Dedifferentiated amniotic fluid mesenchymal stem cell (primary cell): ENCODE data around the gene RFWD3.

ENCODE experiments used
- DNase-seq: peaks from one replicate; pipeline ENCODE4 v3.0.0-alpha.2; 2016; ENCODE audit errors: extremely low spot score

RFWD3 gene

DNA sequence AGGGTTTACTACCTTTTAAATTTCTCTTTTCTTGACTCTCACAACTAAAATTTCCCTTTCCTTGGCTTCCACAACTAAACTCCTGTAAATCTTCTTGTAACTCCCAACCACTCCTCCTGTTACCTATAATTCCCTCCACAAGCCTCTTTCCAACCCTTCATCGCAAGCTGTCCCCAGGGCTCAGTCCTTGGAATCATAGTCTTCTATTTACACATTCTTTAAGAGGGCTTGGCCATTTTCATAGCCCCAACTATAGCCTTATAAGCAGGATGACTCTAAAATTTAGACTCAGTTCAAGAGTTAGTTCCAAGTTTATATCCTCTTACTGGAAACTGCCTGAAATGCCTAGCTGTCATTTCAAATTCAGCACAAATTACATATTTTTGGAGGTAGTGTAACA lies 83.7 kb downstream of the RFWD3 start:
- no peak for DNase-seq

DNA sequence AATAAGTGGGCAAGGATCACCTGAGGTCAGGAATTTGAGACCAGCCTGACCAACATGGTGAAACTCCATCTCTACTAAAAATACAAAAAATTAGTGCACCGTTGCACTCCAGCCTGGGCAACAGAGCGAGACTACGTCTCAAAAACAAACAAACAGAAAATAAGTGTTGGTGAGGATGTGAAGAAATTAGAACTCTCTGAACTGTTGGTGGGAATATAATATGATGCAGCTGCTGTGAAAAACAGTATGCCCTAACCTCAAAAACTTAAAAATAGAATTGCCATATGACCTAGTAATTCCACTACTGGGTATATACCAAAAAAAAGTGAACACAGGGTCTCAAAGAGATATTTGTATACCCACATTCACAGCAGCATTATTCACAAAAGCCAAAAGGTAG lies 85.8 kb downstream of the RFWD3 start:
- no peak for DNase-seq

DNA sequence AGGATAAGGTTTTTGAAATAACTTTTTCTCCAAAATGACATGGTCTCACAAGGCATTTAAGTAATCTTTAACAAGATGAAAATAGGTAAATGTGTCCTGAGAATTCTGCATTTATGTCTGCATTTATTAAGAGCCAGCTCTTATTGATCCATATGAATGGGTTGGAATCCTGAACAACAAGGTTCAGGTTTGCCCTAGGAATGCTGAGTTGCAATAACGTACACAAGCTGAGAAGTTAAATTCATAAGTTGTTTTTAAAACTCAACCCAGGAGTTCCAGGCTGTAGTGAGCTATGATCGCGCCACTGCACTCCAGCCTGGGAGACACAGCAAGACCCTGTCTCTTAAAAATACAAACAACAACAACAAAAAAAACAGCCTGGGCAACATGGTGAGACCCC lies 87.8 kb downstream of the RFWD3 start:
- DNase-seq: no peak

GRCh38 chr16:74578433-74578832 lies 88.2 kb downstream of the RFWD3 start:
- no peak for DNase-seq

GRCh38 chr16:74577882-74578366 lies 88.8 kb downstream of the RFWD3 start:
- DNase-seq: peak; percentile 36

- DNase-seq: no peak
Measured at GRCh38 chr16:74575807-74576643, 90.7 kb downstream of the RFWD3 start.

- no peak for DNase-seq
Measured at GRCh38 chr16:74575175-74575806, 91.4 kb downstream of the RFWD3 start.

GRCh38 chr16:74574146-74574545 lies 92.5 kb downstream of the RFWD3 start:
- no peak for DNase-seq

GRCh38 chr16:74573622-74574021 lies 93.1 kb downstream of the RFWD3 start:
- no peak for DNase-seq
